Ramos (cell line): Measurements from ENCODE around the gene SPSB1.

ENCODE experiments used
- in situ Hi-C: fragments of 300-500 bp; cut with MboI; formaldehyde crosslinking; loops from one replicate; pipeline ENCODE4 v1.14.3; 2022; ENCODE audit warnings: low sequenced_read_pairs; ENCODE audit not compliant: unreplicated experiment

The SPSB1 gene

DNA sequence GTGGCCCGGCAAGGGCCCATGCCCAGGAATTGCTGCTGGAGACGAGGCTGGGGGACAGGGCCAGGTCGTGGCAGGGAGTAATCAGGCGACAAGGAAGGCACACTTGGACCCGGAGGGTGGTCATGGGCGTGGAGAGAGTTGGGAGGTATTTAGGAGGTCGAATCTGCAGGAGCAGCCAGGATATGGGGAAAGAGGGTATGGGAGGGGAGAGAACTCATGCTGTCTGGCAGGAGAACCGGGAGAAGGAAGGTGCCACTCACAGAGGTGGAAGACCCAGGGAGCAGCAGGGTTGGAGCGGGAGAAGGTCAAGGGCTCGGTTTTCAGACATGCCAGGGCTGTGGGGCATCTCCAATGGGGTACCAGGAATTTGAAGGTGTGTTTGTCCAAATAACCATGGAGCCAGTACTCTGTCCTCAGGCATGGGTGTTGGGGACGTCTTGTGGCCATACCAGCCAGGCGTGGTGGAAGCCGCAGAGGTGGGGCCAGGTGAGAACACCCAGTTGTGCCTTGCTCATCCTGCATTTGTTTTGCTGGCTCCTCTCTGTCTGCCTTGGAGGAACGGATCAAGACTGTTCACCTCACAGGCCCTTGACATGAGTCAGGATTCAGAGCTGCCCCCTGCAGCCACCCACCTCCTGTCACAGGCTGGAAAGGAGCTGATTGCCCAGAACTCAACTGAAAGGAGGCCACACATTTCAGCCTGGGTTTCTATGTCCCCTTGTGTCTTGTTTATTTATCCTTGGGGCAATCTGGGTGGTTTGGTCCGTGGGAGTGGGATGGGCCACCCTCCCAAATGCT lies 111.6 kb downstream of the SPSB1 start:
- in situ Hi-C loops = no loop called here

DNA sequence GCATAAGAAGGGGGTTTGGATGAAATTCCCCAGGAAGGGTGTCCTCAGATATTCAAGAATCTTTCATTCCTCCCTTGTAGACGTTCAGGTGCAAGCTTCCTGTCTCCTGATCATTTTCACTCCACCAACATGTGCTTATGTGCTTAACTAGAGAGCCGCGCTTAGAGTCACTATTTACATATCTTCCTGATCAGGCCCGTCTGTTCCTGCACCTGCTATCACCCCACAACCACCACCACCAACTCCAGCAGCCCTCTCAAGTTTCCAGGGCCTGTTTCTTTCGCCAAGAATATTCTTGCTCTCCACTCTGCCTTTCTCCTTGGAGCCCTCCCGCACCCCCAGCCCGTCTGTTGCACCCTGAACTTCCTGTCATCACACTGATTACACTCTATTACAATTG lies 113.4 kb downstream of the SPSB1 start:
- in situ Hi-C loops = no loop called here

DNA sequence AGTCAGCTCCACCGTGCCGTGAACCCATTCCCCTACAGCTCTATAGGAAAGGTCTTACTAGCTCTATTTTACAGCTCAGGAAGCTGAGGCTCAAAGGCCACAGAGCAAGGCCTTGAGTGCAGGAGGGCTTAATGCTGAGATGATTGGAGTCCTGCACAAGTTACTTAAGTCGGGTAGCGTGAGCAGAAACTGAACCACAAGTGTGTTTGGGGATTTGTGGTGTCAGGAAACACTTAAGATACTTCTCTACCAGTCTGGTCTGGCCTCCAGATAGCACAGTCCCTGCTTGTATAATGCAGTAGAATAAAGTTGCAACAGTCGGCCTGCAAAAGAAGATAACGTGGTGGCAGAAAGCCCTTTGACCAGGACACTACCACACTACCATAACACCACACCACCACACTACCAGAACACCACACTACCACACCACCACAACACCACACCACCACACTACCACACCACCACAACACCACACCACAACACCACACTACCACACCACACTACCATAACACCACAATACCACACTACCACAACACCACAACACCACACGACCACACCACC lies 118.1 kb downstream of the SPSB1 start:
- in situ Hi-C loops = no loop called here

DNA sequence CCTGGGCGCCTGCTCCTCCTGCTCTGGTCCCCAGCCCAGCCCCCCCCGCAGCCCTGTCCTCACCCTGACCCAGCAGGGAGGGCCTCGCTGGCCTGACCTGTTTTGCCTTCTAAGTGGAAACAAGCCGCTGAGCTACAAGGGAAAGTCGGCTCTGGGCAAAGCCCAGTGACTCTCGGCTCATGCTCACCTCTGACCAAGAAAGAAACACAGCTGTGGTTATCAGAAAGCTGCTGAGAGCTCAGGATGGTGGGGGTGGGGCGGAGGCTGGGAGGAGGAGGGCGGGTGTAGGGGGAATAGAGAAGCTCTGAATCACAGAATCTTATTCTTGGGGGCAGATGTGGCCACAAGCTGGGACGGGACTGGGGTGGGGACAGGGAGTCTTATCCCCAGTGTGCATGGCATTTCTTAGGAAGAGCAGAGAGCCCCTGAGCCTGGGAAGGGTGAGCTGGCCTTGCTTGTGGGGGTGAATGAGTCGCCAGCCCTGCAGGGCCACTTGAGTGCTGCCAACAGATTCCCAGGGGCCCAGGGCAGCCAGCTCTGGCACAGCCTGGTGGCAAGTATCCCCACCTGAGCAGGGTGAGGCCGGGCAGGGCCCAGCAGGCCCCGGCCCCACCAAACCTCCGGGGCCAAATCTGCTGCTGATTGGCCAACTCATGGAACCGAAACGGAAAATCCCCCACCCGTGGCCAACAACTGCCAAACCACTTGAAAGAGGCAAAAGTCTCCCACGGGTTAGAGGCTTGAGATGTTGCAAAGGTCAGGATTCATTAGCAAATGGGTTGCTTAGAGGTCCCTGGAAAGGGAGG lies 120.6 kb downstream of the SPSB1 start:
- in situ Hi-C loops = no loop called here

DNA sequence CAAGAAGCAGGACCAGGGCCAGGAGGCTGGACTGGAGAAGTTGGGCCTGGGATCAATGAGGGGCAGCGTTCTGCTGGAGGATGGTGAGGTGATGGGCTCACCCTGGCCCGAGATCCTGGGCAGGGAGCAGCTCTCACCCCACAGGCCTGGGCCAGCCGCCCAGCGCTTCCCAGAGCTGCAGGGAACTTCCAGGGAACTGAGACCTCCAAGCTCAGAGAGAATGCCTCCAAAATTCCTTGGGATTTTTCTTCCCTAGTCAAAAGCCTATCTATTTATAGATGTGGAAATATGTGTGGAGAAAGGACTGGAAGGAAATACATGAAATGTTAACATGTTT lies 121.2 kb downstream of the SPSB1 start:
- in situ Hi-C loops = no loop called here

DNA sequence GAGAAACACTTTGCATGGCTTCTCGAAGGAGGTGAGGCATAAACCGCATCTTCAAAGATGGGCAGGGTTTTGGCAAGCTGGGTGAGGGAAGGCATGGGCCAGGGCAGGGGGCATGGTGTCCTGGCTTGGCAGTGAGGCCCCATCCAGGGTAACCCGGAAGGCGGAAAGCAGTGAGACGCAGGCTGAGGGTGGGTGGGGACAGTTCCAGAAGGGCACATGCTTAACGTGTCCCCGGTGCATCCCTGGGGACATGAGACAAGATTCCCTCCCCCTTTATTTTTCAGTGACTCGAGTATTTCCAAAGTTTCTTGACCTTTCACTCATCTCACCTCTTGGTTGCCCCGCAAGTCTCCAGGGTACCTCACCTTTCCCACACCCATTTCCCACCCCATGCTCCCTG lies 123.8 kb downstream of the SPSB1 start:
- in situ Hi-C loops = no loop called here

DNA sequence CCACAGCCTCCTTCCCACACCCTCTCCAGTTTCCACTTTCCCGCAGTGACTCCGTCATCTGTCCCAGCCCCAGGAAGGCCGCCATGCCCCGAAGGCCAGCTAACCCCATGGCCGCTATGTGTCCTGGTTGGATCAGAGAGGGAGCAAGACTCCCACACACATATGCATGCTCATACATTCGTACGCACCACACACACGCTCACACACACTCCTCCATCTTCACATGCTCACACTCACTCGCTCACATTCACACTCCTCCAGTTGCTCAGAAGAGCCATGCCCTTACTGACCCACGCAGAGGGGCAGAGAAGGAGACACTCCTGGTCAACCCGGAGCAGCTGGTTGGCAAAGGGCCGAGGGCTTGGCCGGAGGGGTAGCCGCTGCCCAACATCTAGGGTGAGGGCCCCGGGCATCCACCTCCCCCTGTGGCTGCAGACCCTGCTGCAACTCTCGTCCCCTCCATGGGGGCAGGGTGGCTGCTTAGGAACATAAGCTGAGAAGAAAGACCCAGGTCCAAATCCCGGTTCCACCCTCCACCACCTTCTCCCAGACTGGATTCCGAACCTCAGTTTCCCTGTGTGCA lies 124.3 kb downstream of the SPSB1 start:
- in situ Hi-C loops = no loop called here

DNA sequence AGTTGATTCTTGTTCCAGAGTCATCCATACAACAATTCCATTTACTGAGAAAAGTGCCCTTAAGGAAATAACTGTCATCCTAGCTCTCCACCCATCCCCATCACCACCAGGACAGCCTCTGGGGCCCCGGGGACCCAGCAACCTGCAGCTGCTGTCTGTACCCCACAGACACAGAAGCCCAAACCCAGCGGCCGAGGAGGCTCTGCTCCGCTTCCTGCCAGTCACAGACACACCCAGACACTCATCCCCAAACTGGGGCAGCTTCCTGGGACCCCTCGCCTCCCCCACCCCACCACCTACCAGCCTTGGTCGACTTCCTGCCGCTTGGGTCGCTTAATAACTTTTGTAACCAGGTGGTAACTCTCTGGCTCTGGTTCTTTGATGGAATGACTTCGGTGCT lies 125.0 kb downstream of the SPSB1 start:
- in situ Hi-C loops = no loop called here

DNA sequence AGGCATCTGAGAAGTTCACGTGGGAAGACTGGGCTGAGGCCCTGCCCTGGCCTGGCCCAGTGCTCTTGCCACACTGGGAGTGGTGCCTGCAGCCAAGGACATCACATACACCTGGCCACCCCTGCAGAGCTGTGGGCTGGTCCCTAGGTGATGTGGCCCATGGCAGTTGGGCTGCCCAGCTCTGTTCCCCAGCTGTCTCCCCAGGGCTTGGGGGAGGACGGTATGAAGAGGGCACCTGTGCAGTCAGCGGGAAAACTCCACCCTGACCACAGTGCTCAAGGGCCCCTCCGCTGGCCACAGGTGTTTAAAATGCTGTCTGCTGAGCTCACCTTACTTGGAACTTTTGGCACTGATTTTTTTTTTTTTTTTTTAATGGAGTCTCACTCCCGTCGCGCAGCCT lies 126.2 kb downstream of the SPSB1 start:
- in situ Hi-C loops = no loop called here
